ENCODE data around the gene ECEL1.

ECEL1 gene

DNA sequence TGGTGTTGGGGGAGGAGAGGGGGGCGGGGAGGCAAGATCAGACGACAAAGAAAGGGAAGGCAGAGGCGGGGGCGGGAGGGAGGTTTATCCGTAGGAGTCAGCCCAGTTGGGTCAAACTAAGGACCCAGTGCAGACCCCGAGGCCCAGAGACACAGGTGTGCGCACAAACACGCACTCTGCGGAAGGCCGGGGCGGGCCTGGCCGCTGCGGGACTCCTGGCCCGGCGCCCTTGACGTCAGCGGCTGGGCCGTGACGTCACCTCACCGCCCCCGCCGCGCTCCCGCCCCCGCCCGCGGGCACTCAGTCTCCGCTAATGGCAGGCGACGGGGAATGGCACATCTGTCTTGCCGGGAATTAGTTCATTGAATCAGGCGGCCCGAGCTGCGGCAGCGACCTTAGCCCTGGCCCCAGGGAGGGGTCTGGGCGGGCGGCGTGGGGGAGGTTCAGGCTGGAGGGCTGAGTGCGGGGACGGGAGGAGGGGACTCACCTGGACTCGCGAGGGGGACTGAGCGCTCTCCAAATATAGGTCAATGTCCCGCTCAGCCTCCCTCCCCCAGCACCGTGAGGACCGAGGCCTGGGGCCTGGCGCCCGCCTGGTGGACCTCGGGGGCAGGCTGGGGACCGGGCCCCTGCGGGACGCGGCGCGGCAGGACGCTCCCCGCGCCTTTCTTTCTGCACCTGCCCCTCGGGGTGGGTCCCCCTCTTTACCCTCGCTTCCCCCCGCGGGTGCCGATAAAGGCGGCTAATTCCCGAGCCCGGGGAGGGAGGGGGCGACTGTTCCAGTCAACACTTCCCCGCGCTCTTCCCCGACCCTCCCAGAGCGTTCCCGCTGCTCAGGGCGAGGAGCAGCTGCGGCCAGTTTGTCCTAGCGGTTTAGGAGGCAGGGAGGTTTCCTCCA, 15.5 kb upstream of the ECEL1 start:
- ATAC-seq (replicated peaks; ENCODE audit: extremely low read depth, poor library complexity, severe bottlenecking): peak; percentile 63
- H3K27ac Mint-ChIP-seq (ENCODE audit: low read depth): peak overlapping the region; percentile 32
- DNase-seq (ENCODE audit: low spot score in 2 of 2): peak in 1 of 2 donors; percentile 28
- H3K36me3 Mint-ChIP-seq (ENCODE audit: insufficient read depth): peaks cover 3% of the 10 kb centered on the region
- peaks cover 82% of the 10 kb centered on the region for H3K27me3 Mint-ChIP-seq
- peaks cover 4% of the 10 kb centered on the region for H3K4me1 Mint-ChIP-seq
- no peaks in the 10 kb centered on the region for H3K9me3 Mint-ChIP-seq
- H3K4me3 Mint-ChIP-seq: peak overlapping the region; percentile 45

DNA sequence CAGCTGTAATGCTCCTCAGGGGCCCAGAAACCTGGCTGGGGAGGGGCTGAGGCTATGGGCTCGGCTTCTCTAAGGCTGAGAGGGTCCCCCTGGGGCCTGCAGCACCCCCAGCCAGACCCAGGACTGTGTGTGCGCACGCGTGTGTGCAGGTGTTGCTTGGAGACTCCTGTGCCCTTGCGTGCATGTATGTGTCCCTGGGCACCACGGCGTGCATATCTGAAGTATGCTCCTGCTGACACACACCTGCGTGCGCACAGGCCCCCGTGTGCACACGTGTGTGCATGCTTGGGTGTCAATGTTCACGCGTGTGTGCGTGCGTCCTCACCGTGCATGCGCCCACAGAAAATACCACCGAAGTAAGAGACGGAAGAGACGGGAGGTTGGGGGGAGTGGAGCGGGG, 14.9 kb upstream of the ECEL1 start:
- peak; percentile 44 for ATAC-seq (replicated peaks; ENCODE audit: extremely low read depth, poor library complexity, severe bottlenecking)
- peaks cover 3% of the 10 kb centered on the region for H3K36me3 Mint-ChIP-seq (ENCODE audit: insufficient read depth)
- peaks cover 77% of the 10 kb centered on the region for H3K27me3 Mint-ChIP-seq
- no peaks in the 10 kb centered on the region for H3K9me3 Mint-ChIP-seq
- H3K4me3 Mint-ChIP-seq: peak overlapping the region; percentile 44
- no peak for DNase-seq (ENCODE audit: low spot score in 2 of 2)
- peaks cover 4% of the 10 kb centered on the region for H3K4me1 Mint-ChIP-seq
- no peak overlapping the region for H3K27ac Mint-ChIP-seq (ENCODE audit: low read depth)

DNA sequence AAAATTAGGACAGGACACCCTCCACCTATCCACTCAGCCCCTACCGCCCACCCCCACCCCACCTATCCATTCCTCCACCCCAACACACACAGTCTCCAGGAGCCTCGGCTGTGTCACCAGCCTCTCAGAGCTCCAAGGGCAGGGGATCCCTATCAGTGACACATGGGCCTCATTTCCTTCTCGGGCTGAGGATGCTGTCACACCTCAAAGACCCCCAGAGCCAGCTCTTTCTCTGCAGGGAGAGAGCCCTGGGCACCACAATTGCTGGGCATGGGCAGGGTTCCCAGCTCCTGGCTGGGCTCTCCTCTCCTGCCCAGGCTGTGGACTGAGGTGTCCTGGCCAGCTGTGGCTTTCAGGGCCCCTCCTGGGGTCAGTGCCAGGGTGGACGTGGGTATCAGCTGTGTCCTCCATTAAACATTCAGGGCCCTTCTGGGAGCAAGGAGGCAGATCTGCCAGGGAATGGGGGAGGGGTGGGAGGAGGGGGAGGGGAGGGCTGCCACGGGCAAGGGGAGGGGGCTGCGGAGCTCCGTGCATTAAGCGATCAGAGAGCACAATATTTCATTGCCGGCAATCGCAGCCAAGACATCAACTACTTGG, 14.3 kb upstream of the ECEL1 start:
- ATAC-seq (replicated peaks; ENCODE audit: extremely low read depth, poor library complexity, severe bottlenecking): no peak
- Mint-ChIP-seq H3K27me3 (peaks cover 70% of the 10 kb centered on the region), H3K4me3 (no peak overlapping the region), H3K4me1 (peaks cover 4% of the 10 kb centered on the region), H3K9me3 (no peaks in the 10 kb centered on the region), H3K36me3 (ENCODE audit: insufficient read depth) (peaks cover 3% of the 10 kb centered on the region), H3K27ac (ENCODE audit: low read depth) (no peak overlapping the region)
- no peak for DNase-seq (ENCODE audit: low spot score in 2 of 2)

DNA sequence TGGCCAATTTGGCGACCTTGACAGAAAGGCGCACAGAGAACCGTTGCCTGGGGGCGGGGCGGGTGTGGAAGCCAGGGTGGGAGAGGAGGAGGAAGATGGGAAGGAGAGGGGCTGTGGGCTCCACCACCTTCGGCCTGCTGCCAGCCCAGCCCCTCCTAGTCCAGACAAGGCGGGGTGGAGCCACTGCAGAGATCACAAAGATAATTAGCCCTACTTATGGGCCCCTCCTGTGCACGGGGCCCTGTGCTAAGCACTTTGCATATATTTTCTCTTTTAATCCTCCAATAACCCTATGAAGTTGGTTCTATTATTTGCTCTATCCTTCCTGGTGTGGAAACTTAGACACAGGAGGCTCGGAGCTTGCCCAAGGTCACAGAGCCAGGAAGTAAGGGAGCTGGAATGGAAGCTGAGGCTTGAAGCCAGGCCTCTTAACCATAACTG, 13.7 kb upstream of the ECEL1 start:
- H3K36me3 Mint-ChIP-seq (ENCODE audit: insufficient read depth): peaks cover 3% of the 10 kb centered on the region
- DNase-seq (ENCODE audit: low spot score in 2 of 2) (no peak), ATAC-seq (replicated peaks; ENCODE audit: extremely low read depth, poor library complexity, severe bottlenecking) (no peak)
- H3K9me3 Mint-ChIP-seq: no peaks in the 10 kb centered on the region
- peaks cover 4% of the 10 kb centered on the region for H3K4me1 Mint-ChIP-seq
- peaks cover 66% of the 10 kb centered on the region for H3K27me3 Mint-ChIP-seq
- H3K27ac Mint-ChIP-seq (ENCODE audit: low read depth): no peak overlapping the region
- H3K4me3 Mint-ChIP-seq: no peak overlapping the region

DNA sequence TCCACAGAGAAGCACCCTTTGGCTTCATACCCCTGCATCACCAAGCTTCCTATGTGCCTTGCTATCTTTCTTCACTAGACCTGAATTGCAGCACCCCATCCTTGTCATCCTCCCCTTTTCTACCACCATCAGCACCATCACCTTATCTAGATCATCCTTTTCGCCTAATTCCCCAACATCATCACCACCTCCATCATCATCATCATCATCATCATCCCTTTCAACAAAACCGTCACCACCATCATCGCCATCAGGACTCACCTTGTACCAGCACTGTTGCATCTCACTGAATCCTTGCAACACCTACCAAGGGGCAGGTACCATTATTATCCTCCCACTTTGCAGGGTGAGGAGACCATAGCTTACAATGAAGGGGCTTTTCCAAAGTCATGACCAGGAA, 10.8 kb upstream of the ECEL1 start:
- Mint-ChIP-seq H3K4me3 (no peak overlapping the region), H3K9me3 (no peaks in the 10 kb centered on the region), H3K27ac (ENCODE audit: low read depth) (no peak overlapping the region), H3K4me1 (peaks cover 4% of the 10 kb centered on the region), H3K36me3 (ENCODE audit: insufficient read depth) (peaks cover 3% of the 10 kb centered on the region), H3K27me3 (peaks cover 38% of the 10 kb centered on the region)
- DNase-seq (ENCODE audit: low spot score in 2 of 2) (no peak), ATAC-seq (replicated peaks; ENCODE audit: extremely low read depth, poor library complexity, severe bottlenecking) (no peak)

DNA sequence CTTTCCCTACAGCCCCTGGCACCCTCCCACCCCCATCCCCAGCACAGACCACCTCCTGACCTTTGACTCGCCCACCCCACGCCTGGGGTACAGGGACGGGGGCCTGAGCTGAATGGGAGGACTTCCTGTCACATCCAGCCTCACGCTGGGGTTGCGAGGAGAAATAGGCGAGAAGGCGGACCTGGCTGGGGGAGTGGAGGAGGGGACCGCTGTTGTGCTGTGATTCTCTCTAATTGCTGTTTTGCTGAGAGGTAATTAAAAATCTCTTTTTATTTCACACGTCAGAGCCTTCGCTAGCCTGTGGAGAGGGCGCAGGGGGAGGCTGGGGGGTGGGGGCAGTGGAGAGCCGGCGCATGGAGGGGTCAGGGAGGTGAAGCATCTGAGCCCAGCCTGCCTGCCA, 9.7 kb upstream of the ECEL1 start:
- Mint-ChIP-seq H3K9me3 (no peaks in the 10 kb centered on the region), H3K36me3 (ENCODE audit: insufficient read depth) (peaks cover 2% of the 10 kb centered on the region), H3K27me3 (peaks cover 41% of the 10 kb centered on the region), H3K4me3 (no peak overlapping the region), H3K27ac (ENCODE audit: low read depth) (no peak overlapping the region), H3K4me1 (peaks cover 1% of the 10 kb centered on the region)
- ATAC-seq (replicated peaks; ENCODE audit: extremely low read depth, poor library complexity, severe bottlenecking) (no peak), DNase-seq (ENCODE audit: low spot score in 2 of 2) (no peak)

DNA sequence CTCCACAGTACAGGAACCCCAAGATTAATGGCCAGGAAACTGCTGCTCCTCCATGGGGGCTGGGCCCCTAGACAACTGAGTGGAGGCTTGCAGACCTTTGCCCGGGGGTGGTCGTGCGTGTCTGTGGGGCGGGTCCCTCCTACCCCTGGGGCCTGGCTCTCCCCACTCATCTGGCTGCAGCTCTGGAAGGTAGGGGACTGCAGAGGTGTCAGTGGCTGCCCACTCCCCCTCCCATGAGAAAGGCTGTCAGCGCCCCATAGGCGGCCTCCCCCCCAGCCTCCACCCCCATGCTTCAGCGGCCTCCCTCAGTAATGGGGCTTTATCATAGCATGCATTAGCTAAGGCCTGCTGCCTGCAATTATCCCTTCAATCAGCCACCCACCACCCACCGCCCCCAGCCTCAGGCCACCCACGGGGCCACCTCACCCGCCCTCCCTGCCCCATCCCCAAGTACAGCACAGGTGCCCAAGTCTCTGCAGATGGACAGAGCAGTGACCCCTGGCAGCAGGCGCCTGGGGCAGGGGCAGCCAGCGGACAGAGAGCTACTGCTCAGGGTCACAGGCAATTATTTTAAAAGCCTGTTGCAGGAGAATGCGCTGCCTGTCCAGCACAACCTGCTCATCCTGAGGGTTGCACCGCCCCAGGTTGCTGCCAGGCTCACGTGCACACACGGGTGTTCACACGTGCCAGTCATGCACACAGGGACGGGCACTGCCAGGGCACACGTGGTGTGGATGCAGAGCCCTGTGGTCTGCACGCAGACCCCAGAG, 9.1 kb upstream of the ECEL1 start:
- no peaks in the 10 kb centered on the region for H3K4me1 Mint-ChIP-seq
- no peak for ATAC-seq (replicated peaks; ENCODE audit: extremely low read depth, poor library complexity, severe bottlenecking)
- H3K4me3 Mint-ChIP-seq: no peak overlapping the region
- peaks cover 2% of the 10 kb centered on the region for H3K36me3 Mint-ChIP-seq (ENCODE audit: insufficient read depth)
- DNase-seq (ENCODE audit: low spot score in 2 of 2): no peak
- H3K9me3 Mint-ChIP-seq: no peaks in the 10 kb centered on the region
- no peak overlapping the region for H3K27ac Mint-ChIP-seq (ENCODE audit: low read depth)
- peaks cover 41% of the 10 kb centered on the region for H3K27me3 Mint-ChIP-seq

DNA sequence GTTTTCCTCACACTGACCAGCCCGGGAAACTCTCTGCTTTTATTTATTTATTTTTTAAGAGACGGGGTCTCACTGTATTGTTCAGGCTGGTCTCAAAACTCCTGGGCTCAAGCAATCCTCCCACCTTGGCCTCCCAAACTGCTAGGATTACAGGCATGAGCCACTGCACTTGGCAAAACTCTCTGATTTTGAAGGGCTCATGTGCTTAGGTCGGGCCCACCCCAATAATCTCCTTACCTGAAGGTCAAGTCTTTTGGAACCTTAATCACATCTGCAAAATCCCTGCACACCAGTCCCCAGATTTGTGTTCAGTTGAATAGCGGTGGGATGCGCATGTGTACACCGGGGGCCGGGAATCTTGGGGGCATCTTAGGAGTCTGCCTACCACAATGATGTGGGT, 7.7 kb upstream of the ECEL1 start:
- Mint-ChIP-seq H3K9me3 (no peaks in the 10 kb centered on the region), H3K4me1 (no peaks in the 10 kb centered on the region), H3K4me3 (no peak overlapping the region), H3K27me3 (peaks cover 41% of the 10 kb centered on the region), H3K36me3 (ENCODE audit: insufficient read depth) (peaks cover 2% of the 10 kb centered on the region), H3K27ac (ENCODE audit: low read depth) (no peak overlapping the region)
- ATAC-seq (replicated peaks; ENCODE audit: extremely low read depth, poor library complexity, severe bottlenecking) (no peak), DNase-seq (ENCODE audit: low spot score in 2 of 2) (no peak)

DNA sequence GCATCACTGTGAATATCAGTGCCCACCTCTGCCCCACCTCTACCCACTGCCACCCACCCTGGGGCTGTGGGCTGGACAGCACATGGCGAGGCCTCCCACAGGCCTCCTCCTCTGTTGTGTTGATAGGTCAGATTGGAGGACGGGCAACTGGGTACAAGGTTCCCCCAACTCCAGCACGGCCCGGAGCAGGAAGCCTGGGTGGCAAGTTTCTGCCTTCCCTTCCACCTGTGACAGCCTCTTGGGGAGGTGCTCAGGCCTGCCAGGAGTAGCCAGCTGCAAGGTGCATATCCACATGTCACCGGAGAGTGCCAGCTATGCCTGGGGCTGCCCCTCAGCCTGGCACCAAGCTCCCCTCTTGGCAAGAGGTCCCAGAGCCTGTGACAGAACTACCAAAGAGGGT, 6.9 kb upstream of the ECEL1 start:
- Mint-ChIP-seq H3K4me1 (no peaks in the 10 kb centered on the region), H3K27ac (ENCODE audit: low read depth) (no peak overlapping the region), H3K27me3 (peaks cover 41% of the 10 kb centered on the region), H3K36me3 (ENCODE audit: insufficient read depth) (peaks cover 2% of the 10 kb centered on the region), H3K4me3 (no peak overlapping the region), H3K9me3 (no peaks in the 10 kb centered on the region)
- DNase-seq (ENCODE audit: low spot score in 2 of 2): no peak
- no peak for ATAC-seq (replicated peaks; ENCODE audit: extremely low read depth, poor library complexity, severe bottlenecking)

DNA sequence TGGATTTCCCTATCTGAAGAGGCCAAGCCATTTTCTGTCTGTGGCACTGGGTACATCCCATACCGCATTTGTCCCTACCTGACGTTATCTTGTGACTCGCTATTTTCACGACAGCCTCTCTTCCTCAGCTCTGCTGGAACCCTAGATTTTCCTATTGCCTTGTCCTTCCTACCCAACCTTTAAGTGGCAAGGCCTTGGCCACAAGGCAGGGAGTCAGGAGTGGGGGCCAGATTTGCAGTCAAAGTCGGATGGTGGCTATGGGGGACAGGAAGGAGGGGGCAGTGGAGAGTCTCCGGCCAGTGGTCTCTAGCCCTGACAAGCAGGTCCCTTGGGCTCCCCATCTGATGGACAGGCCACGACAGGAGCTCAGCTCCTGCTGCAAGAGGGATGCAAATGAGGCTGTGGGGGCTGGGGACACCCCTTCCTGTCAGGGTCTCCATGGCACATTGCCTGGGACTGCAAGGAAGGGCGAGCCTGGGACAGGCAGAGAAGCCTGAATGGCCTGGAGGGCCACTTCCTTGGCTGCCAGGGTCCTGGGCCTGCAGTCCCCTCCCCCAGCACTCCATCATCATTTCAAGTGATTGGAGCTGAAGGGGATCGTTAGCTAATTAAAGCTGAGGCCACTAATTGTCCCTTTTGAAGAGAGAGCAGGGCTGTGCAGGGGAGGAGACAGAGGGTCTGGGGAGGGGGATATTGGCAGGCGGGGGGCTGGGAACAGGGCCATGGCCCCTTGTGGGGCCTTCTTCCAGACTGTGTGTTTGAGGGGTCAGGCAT, 6.3 kb upstream of the ECEL1 start:
- Mint-ChIP-seq H3K36me3 (ENCODE audit: insufficient read depth) (peaks cover 3% of the 10 kb centered on the region), H3K4me3 (no peak overlapping the region), H3K9me3 (no peaks in the 10 kb centered on the region), H3K4me1 (no peaks in the 10 kb centered on the region), H3K27me3 (peaks cover 46% of the 10 kb centered on the region), H3K27ac (ENCODE audit: low read depth) (no peak overlapping the region)
- no peak for ATAC-seq (replicated peaks; ENCODE audit: extremely low read depth, poor library complexity, severe bottlenecking)
- no peak for DNase-seq (ENCODE audit: low spot score in 2 of 2)

DNA sequence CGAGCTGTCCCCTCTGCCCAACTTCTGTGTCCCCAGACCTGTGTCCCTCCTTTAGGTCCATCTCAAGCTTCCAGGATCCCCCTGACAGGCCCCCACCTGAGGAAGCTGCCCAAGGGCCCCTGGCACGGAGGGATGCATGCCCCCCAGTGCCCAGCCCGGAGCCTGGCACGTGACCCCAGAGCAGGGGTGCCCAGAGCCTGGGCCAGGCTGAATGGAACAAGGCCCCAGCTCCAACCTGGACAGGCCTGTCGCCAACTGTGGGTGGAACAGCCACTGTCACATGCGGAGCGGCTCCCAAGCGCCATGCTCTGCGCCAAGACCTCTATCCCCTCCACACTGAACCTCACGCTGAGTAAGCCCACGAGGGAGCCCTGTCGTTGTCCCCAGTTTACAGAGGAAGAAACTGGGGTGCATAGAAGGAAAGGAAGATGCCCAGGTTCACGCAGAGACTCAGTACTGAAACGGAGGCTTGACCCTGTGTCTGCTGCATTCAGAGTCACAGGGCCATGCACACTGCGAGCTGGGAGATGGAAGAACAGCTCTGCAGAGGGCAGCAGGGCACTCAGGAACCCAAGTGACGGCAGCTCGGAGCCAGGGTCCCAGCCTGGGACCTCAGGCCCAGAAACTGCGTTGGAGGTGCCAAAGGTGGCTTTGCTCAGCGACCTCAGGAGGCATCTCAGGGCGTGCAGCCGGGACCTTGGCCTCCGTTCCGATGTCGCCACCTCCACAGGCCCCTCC, 5.5 kb upstream of the ECEL1 start:
- no peaks in the 10 kb centered on the region for H3K4me1 Mint-ChIP-seq

More for the DNA sequence above, 5.5 kb upstream of the ECEL1 start:
- ATAC-seq (replicated peaks; ENCODE audit: extremely low read depth, poor library complexity, severe bottlenecking) (no peak), DNase-seq (ENCODE audit: low spot score in 2 of 2) (no peak)
- no peak overlapping the region for H3K4me3 Mint-ChIP-seq
- peaks cover 4% of the 10 kb centered on the region for H3K36me3 Mint-ChIP-seq (ENCODE audit: insufficient read depth)
- H3K27me3 Mint-ChIP-seq: peaks cover 53% of the 10 kb centered on the region
- no peaks in the 10 kb centered on the region for H3K9me3 Mint-ChIP-seq
- no peak overlapping the region for H3K27ac Mint-ChIP-seq (ENCODE audit: low read depth)
